Measurements from ENCODE around the gene HMOX2.
A peak's percentile ranks its signal among the peaks of the same experiment; 100 is the strongest.

The HMOX2 gene

DNA sequence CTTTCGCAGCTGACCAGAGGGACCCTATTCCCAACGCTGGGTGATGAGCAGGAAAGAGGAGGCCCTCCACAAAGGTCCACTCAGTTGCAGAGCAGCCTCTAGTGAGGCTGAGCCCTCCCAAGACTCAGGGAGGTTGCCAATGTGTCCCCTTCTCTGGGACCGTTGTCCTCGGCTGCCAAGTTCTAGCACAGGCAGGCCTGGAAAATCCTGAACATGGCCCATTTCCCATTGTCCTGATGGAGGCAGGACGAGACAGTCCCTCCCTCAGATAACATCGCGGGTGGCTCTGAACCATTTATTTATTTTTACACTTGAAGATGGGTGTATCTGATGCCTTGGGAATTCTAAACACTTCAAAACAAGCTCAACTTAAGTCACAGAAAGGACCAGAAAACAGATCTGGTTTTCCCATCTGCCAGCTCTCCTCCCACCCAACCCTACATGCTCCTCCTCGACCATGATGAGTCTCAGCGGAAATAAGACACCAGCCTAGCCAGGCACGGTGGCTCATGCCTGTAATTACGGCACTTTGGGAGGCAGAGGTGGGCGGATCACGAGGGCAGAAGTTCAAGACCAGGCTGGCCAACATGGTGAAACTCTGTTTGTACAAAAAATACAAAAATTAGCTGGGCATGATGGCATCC, 49.6 kb downstream of the HMOX2 start:
- DNase-seq: no peak

GRCh38 chr16:4529085-4530060, 53.2 kb downstream of the HMOX2 start:
- no peak for DNase-seq

DNA sequence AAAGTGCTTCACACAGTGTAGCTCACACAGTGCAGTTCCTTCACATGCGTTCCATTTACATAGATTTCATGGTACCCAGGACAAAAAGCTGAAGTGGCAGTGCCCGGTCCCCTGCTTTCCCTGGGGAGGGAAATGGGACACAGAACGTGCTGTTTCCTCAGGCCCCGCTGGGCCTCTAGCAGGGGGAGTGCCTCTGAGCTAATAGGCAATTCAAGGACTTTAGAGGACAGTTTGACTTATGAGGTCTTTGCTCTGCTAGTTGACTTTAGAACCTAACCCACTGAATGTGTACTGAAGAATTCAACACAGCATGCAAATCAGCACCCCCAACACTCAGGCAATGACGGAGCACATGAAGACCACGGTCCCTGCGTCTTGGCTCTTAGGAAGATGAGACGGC, 55.6 kb downstream of the HMOX2 start:
- DNase-seq: no peak

- no peak for DNase-seq
These were observed 56.0 kb downstream of the HMOX2 start for GRCh38 chr16:4532238-4532637.

DNA sequence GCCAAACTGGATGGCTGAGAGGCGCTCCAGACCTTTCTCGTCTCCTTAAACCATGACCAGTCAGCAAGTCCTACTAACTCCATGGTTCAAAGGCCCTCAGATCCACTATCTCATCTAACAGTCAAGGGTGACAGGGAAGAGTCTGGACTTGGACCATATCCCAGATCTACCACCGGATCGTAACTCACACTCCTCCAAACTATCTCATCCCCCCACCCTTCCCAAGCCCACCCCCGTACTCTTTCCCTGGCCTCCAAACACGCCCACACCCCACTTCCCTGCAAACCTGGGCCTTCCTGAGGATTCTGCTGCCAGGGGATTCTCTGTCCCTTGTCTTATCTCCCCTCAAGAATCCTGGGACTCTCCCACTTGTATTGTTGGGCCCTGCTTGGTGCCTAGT, 57.3 kb downstream of the HMOX2 start:
- no peak for DNase-seq

DNA sequence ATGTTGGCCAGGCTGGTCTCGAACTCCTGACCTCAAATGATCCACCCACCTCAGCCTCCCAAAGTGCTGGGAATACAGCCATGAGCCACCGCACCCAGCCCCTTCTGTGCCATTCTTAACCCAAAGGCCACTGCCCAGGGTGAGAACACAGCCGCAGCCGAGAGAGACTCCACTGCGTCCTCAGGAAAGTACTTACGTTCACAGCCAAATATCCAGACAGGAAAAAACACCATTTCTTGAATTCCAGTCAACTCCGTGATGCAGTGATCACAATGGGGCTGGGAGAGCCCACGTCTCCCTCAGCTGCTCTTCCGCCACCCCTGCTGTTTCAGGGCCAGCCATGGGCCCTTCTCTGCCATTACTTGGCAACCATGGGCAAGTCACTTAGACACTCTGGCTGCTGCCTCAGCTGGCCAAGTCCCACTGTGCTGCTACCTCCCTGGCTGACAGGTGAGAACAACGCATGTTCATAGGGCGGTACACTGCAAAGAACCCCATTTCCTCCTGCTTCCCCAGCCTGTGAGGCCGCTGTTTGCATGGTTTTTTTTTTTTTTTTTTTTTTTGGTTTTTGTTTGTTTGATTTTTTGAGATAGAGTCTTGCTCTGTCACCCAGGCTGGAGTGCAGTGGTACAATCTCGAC, 58.1 kb downstream of the HMOX2 start:
- no peak for DNase-seq

DNA sequence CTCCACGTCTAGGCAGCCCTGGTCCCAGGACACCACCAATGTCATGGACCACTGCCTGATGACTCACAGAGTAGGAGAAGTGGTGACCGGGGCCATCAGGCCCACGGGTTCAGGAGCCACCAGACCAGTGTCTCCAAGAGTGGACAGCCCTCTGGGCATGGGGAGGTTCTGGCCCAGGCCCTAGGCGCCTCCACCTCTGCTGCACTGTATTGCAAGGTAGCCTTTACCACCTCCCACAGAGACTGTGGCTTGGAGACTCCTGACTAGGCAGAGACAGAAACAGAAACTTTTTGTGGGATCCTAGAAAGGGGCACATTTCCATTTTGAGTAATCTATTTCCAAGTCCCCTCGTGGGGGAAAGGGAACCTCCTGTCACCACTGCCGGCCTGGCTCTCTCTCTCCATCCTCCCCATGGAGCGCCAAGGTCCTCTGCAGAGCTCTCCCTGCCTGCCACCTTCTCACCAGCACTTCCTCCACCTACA, 59.5 kb downstream of the HMOX2 start:
- DNase-seq: no peak

GRCh38 chr16:4536391-4537106, 60.4 kb downstream of the HMOX2 start:
- no peak for DNase-seq

DNA sequence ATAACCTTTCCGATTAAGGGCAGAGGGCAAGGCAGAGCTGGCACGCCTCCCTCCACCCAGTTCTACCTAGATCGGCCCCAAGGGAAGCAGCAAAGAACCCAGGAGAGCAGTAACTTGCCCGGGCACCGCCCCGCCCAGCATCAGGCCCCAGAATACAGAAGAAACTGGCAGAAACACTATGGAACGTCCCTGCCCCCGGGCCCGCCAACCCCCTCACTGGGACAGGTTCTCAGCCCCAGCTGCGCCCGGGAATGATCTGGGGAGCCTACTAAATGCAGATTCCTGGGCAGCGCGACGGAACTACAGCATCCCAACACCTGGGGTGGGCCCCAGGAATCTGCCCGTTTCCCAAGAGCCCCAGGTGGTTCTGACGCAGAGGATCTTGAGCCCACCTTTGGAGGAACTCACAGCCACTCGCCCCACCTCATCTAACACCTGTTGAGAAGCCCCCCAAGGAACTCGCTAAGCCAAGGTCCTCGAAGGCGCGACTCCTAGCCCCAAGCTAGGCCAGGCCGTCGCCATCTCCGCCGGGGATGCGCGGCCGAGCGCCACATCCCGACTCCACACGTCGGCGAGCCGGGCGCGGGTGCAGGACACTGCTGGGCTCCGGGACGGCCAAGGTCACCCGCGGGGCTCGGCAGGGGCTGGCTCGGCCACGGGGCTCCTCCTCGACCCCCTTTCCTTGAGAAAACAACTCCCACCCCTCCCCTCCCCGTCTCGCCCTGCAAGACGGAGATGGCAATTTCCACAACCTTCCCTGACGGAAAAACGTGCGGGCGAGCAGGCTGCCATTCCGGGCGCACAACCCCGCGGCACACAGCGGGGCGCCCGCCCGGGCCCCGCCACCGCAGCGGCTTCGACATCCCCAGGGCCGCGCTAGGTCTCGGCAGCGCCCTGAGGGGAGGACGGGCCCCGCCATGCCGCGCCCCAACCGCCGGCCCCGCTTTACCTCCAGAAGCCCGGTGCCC, 61.5 kb downstream of the HMOX2 start:
- no peak for DNase-seq

- peak; percentile 91 to 92 for DNase-seq
These were observed 62.4 kb downstream of the HMOX2 start, which contains the start of gene CDIP1 for GRCh38 chr16:4538350-4539235. TSS of gene CDIP1 (minus strand) at chr16:4538773. CDS start at chr16:4514130, 24,643 bp downstream.

DNA sequence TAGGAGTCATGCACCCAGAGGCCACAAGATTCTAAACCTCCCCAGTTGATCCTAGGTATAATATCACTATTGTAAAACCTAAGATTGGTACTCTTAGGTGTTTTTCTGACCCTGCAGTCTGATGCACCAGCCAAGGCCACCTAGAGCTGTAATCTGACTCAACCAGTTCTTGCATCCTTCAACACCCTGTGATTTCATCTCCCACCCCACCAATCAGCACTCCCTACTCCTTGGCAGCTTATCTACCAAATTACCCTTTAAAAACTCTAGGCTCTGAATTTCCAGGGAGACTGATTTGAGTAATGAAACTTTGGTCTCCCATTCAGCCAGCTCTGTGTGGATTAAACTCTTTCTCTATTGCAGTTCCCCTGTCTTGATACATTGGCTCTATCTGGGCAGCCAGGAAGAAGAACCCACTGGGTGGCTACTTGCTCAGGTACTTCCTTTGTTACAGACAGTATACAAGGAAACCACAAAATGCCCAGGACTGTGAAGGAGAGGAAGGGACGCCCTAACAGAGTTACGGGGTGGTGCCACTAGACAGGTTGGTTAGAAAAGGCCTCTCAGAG, 63.6 kb downstream of the HMOX2 start:
- DNase-seq: no peak

DNA sequence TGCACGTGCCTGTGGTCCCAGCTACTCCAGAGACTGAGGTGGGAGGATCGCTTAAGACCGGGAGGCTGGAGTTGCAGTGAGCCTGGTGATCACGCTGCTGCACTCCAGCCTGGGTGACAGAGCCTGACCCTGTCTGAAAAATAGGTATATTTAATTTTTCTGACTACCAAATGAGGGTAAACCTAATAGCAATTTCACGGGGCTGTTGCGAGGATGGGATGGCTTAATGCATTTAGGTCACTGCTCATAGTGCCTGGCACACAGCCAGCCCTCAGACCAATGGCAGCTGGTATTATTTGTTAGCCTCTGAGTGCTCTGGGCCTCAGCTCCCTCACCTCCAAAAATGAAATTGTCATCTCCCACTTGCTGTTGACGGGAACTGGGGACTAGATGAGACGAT, 68.3 kb downstream of the HMOX2 start:
- no peak for DNase-seq

- DNase-seq: no peak
These were observed 71.9 kb downstream of the HMOX2 start for GRCh38 chr16:4548124-4548523.

DNA sequence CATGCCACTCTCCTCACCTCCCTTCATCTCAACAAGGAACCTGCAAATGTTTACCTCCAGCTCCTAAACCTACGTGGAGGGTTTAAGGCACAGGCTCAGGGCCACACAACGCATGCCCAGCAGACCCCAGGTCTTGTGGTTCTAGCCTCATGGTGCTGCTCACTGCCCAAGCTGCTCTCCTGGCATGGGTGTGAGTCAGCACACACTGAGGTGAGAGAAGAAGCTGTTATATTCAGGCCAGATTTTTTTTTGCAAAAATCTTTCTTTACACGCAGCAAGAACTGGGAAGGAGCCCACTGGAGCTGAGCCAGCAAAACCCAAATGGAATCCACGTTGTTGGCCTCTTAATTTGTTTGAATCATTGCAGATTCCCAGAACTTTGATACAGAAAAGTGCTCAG, 74.4 kb downstream of the HMOX2 start:
- no peak for DNase-seq

- DNase-seq: no peak
These were observed 76.3 kb downstream of the HMOX2 start for GRCh38 chr16:4552541-4552940.

DNA sequence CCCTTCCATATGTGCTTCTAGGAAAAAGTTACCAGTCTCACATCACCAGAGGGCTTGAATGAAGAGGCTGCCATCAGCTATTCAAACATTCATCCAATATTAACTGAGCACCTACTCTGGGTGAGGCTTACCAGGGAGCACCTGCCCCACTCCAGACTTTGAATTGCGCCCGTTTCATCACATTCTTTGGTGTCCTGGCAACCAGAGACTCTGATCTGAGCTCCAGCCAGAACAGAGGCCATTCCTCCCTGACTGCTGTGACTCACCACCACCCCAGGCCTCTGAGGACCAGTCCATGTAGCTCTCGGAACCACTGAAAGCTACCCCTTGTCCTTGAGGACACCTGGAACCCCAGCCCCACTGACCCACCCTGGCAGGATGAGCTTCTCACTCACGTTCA, 79.9 kb downstream of the HMOX2 start, which contains the start of gene C16orf96:
TSS of gene C16orf96 (plus strand) at position 229 of the 400 bp plus-strand sequence. CDS start at position 379, 150 bp downstream.
- no peak for DNase-seq

DNA sequence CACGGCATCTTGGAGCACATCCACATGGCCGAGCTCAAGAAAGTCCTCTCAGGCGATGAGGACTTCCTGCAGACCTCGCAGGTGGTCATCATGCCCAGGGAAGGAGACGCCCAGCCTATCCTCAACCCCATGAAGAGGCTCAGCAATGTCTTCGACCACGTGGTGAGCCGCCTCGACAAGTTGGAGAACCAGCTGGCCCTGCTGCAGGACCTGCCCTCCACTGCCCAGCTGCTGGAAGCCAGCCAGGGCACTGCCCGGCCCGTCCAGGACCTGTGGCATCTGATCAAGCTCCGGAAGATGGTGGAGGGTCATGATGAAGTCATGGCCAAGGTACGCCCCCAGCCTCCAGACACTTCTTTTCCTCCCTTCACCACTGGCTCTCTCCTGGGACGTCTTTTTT, 80.4 kb downstream of the HMOX2 start:
- no peak for DNase-seq

DNA sequence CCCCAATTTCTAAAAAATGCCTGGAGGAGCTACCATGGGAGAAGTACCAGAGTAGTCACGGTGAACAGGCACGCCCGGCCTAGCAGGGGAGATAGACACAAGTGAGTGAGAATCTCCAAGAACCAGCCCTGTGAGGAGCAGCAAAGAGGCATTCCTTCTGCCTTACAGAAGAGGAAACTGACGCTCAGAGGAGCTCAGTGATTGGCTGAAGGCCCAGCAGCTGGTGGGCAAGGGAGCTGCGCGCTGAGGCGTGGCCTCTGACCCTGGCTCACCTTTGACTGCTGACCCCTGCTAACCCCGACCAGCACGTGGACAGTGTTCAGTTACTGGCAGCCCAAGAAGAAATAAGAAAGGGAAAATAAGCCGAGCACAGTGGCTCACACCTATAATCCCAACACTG, 81.8 kb downstream of the HMOX2 start:
- no peak for DNase-seq

Data from AML-193 (cell line).